Measurements from ENCODE around the gene TMEM52.

TMEM52 gene

DNA sequence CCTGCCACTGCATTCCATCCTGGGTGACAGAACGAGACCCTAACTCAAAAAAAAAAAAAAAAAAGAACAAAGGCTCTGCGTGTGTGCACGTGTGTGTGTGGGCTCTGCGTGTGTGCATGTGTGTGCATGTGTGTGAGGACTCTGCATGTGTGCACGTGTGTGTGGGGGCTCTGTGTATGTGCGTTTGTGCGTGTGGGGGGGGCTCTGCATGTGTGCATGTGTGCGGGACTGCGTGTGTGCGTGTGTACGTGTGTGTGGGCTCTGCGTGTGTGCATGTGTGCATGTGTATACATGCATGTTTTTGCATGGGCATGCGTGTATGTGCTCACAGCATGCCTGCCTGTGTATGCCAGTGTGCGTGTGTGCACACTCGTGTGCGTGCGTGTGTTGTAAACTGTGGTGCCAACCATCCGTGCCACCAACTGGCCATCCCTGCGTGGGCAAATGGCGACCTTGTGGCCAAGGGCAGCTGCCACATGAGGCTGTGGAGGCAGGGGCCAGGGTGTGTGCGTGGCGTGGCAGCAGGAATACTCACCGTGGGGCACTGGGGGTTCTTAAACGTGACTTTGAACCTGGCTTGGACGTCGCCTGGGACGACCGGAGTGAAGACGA lies 26.8 kb upstream of the TMEM52 start:
- WGBS (ENCODE audit: extremely low coverage, insufficient coverage, low lambda C conversion rate): no CpG with 5 or more reads among the region's 29 CpGs
- H3K56ac ChIP-seq (ENCODE audit: low read length): no peak overlapping the region
- H2AK5ac ChIP-seq (ENCODE audit: low read length): no peak overlapping the region
- H3K79me1 ChIP-seq (ENCODE audit: low read length): no peaks in the 10 kb centered on the region
- H4K8ac ChIP-seq (ENCODE audit: low read depth, low read length): no peak overlapping the region
- H3K4me3 ChIP-seq (ENCODE audit: low read length): no peak overlapping the region
- H3K18ac ChIP-seq (ENCODE audit: low read length): no peak overlapping the region
- no peak overlapping the region for H2BK120ac ChIP-seq (ENCODE audit: low read depth, low read length)
- H3K23ac ChIP-seq (ENCODE audit: low read length): no peak overlapping the region
- no peak overlapping the region for H3K27ac ChIP-seq (ENCODE audit: low read depth, low read length)
- no peak overlapping the region for H2BK5ac ChIP-seq (ENCODE audit: low read length)
- DNase-seq: no peak
- H3K36me3 ChIP-seq (ENCODE audit: control insufficient read depth, insufficient read depth, low read length): no peaks in the 10 kb centered on the region
- no peaks in the 10 kb centered on the region for H3K79me2 ChIP-seq (ENCODE audit: control insufficient read depth, insufficient read depth, low read length)
- H3K4ac ChIP-seq (ENCODE audit: low read depth, low read length): no peak overlapping the region
- no peaks in the 10 kb centered on the region for H3K27me3 ChIP-seq (ENCODE audit: insufficient read depth, low read length, poor library complexity)
- no peak overlapping the region for H2BK15ac ChIP-seq (replicated peaks; ENCODE audit: low read depth)
- no peaks in the 10 kb centered on the region for H3K4me1 ChIP-seq (ENCODE audit: control insufficient read depth, low read depth, low read length)
- no peak overlapping the region for H3K9ac ChIP-seq (ENCODE audit: low read length)
- no peak overlapping the region for H4K5ac ChIP-seq (ENCODE audit: low read length)
- no peak overlapping the region for H3K4me2 ChIP-seq (ENCODE audit: low read length)

DNA sequence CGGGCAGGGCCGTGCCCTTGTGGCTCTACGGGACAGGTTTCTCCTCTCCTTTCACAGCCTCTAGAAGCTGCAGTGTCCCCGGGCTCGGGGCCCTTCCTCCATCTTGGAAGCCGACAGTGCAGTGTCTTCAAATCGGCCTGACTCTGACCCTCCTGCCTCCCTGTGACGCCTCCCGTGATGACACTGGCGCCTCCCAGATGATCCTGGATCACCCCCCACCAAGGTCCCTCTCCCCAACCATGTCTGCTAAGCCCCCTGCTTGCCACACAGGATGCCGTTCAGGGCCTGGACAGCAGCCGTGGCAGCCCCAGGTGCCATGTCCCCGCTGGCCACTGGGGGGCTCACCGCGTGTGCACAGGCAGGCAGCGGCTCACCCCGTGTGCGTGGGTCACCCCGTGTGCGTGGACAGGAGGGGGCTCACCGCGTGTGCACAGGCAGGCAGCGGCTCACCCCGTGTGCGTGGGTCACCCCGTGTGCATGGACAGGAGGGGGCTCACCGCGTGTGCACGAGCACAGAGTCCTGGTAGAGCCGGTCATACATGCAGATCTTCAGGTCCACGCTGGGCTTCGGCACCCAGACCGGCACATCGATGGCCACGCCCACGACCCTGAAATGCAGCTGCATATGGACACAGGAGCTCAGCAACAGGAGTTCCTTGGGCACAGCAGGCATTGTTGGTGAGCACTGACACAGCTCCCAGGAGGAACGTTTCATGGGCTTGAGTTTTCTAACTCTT lies 24.9 kb upstream of the TMEM52 start:
- DNase-seq: peak; percentile 70
- Histone ChIP-seq H3K4ac (ENCODE audit: low read depth, low read length) (no peak overlapping the region), H3K79me1 (ENCODE audit: low read length) (no peaks in the 10 kb centered on the region), H3K79me2 (ENCODE audit: control insufficient read depth, insufficient read depth, low read length) (no peaks in the 10 kb centered on the region), H4K8ac (ENCODE audit: low read depth, low read length) (no peak overlapping the region), H3K27ac (ENCODE audit: low read depth, low read length) (no peak overlapping the region), H3K23ac (ENCODE audit: low read length) (no peak overlapping the region), H4K5ac (ENCODE audit: low read length) (no peak overlapping the region), H3K56ac (ENCODE audit: low read length) (peak overlapping the region; percentile 40), H3K9ac (ENCODE audit: low read length) (no peak overlapping the region), H3K4me1 (ENCODE audit: control insufficient read depth, low read depth, low read length) (no peaks in the 10 kb centered on the region), H3K18ac (ENCODE audit: low read length) (no peak overlapping the region), H2BK5ac (ENCODE audit: low read length) (no peak overlapping the region), H2BK120ac (ENCODE audit: low read depth, low read length) (no peak overlapping the region), H3K4me3 (ENCODE audit: low read length) (no peak overlapping the region), H3K27me3 (ENCODE audit: insufficient read depth, low read length, poor library complexity) (no peaks in the 10 kb centered on the region), H3K36me3 (ENCODE audit: control insufficient read depth, insufficient read depth, low read length) (no peaks in the 10 kb centered on the region), H2AK5ac (ENCODE audit: low read length) (no peak overlapping the region), H2BK15ac (replicated peaks; ENCODE audit: low read depth) (no peak overlapping the region), H3K4me2 (ENCODE audit: low read length) (peak overlapping the region; percentile 34)
- no CpG with 5 or more reads among the region's 37 CpGs for WGBS (ENCODE audit: extremely low coverage, insufficient coverage, low lambda C conversion rate)

DNA sequence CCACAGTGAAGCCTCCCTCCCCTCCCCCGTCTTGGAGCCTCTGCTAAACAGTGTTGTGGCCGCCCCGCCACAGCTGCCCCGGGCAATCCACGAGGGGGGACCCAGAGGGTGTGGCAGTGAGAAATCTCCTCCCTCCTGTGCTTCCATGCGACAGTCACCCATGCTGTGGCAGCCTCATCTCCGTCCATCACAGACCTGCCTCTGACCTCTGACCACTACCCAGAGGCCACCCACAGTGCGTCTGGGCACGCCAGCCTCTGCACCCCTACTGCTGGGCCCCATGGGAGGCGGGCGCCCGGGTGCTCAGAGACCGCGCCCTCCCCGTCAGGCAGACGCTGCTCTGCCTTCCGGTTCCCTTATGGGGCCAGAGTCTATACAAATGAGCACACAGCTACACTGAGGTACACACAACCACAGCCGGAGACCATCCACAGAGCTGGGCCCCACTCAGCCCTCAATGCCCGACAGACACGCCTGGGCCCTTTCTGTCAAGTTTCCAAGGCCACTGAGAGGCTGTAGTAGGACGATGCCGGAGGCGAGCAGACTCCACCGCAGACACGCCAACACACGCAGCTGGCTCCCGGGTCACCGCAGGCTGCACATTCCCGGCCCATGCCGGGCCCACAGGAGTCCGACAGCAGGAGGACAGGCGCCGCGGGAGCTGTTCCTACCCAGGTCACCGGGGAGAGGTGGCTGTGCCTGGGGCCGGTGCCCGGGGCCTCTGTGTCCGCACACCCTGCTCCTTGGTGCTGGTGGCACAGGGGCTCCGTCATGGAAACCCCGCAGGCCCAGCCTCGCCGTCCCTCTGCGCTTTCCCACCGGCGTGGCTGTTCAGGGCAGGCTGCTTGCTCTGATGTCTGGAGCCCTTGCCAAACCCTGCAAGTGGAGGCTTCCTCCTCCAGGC lies 23.9 kb upstream of the TMEM52 start:
- Histone ChIP-seq H3K79me2 (ENCODE audit: control insufficient read depth, insufficient read depth, low read length) (no peaks in the 10 kb centered on the region), H3K23ac (ENCODE audit: low read length) (no peak overlapping the region), H3K18ac (ENCODE audit: low read length) (no peak overlapping the region), H4K8ac (ENCODE audit: low read depth, low read length) (no peak overlapping the region), H3K4me3 (ENCODE audit: low read length) (no peak overlapping the region), H3K56ac (ENCODE audit: low read length) (no peak overlapping the region), H3K27me3 (ENCODE audit: insufficient read depth, low read length, poor library complexity) (no peaks in the 10 kb centered on the region), H3K4me1 (ENCODE audit: control insufficient read depth, low read depth, low read length) (no peaks in the 10 kb centered on the region), H2AK5ac (ENCODE audit: low read length) (no peak overlapping the region), H2BK15ac (replicated peaks; ENCODE audit: low read depth) (no peak overlapping the region), H4K5ac (ENCODE audit: low read length) (no peak overlapping the region), H3K9ac (ENCODE audit: low read length) (no peak overlapping the region), H2BK5ac (ENCODE audit: low read length) (no peak overlapping the region), H3K27ac (ENCODE audit: low read depth, low read length) (no peak overlapping the region), H3K4me2 (ENCODE audit: low read length) (no peak overlapping the region), H3K79me1 (ENCODE audit: low read length) (no peaks in the 10 kb centered on the region), H3K36me3 (ENCODE audit: control insufficient read depth, insufficient read depth, low read length) (no peaks in the 10 kb centered on the region), H3K4ac (ENCODE audit: low read depth, low read length) (no peak overlapping the region), H2BK120ac (ENCODE audit: low read depth, low read length) (no peak overlapping the region)
- no CpG with 5 or more reads among the region's 45 CpGs for WGBS (ENCODE audit: extremely low coverage, insufficient coverage, low lambda C conversion rate)
- DNase-seq: no peak

- Histone ChIP-seq H3K18ac (ENCODE audit: low read length) (no peak overlapping the region), H3K56ac (ENCODE audit: low read length) (no peak overlapping the region), H3K36me3 (ENCODE audit: control insufficient read depth, insufficient read depth, low read length) (no peaks in the 10 kb centered on the region), H3K4ac (ENCODE audit: low read depth, low read length) (no peak overlapping the region), H3K27me3 (ENCODE audit: insufficient read depth, low read length, poor library complexity) (no peaks in the 10 kb centered on the region), H3K27ac (ENCODE audit: low read depth, low read length) (no peak overlapping the region), H3K79me1 (ENCODE audit: low read length) (no peaks in the 10 kb centered on the region), H3K4me1 (ENCODE audit: control insufficient read depth, low read depth, low read length) (no peaks in the 10 kb centered on the region), H3K4me3 (ENCODE audit: low read length) (no peak overlapping the region), H3K4me2 (ENCODE audit: low read length) (no peak overlapping the region), H4K8ac (ENCODE audit: low read depth, low read length) (no peak overlapping the region), H3K9ac (ENCODE audit: low read length) (no peak overlapping the region), H2BK120ac (ENCODE audit: low read depth, low read length) (no peak overlapping the region), H2BK15ac (replicated peaks; ENCODE audit: low read depth) (no peak overlapping the region), H3K79me2 (ENCODE audit: control insufficient read depth, insufficient read depth, low read length) (no peaks in the 10 kb centered on the region), H4K5ac (ENCODE audit: low read length) (no peak overlapping the region), H3K23ac (ENCODE audit: low read length) (no peak overlapping the region), H2AK5ac (ENCODE audit: low read length) (no peak overlapping the region), H2BK5ac (ENCODE audit: low read length) (no peak overlapping the region)
- WGBS (ENCODE audit: extremely low coverage, insufficient coverage, low lambda C conversion rate): no CpG with 5 or more reads among the region's 39 CpGs
- no peak for DNase-seq
Measured at GRCh38 chr1:1941868-1942752, 23.0 kb upstream of the TMEM52 start.

DNA sequence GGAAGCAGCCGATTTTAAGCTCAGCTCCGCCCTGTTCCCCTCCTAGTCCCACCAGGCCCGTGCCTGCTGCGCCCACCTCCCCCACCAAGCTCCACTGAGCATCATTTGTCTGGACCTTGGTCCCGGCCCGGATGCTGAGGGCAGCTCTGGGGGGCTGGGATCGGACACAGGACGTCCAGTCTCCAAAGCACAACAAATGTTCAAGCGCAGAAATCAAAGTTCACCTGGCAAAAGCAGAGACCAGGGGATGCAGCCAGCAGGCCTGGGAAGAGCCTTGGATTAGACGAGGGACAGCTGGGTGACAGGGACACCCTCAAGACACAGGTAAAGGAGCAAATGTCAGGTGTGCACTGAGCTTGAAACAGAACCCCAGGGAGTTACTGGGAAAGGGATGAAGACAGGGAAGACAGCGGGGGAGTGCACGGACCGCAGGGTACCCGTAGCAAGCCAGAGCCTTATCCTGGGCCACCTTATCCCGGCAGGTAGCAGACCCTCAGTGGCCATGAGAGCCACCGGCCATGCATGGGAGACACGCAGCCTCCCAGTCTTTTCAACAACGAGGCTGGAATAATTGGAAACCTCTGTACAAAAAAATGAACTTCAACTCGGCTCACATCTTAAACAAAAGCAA lies 22.2 kb upstream of the TMEM52 start:
- H2BK15ac ChIP-seq (replicated peaks; ENCODE audit: low read depth): no peak overlapping the region
- H3K27ac ChIP-seq (ENCODE audit: low read depth, low read length): no peak overlapping the region
- no CpG with 5 or more reads among the region's 19 CpGs for WGBS (ENCODE audit: extremely low coverage, insufficient coverage, low lambda C conversion rate)
- no peak overlapping the region for H3K18ac ChIP-seq (ENCODE audit: low read length)
- no peak overlapping the region for H3K23ac ChIP-seq (ENCODE audit: low read length)
- no peak overlapping the region for H2BK120ac ChIP-seq (ENCODE audit: low read depth, low read length)
- H3K4me3 ChIP-seq (ENCODE audit: low read length): no peak overlapping the region
- no peak overlapping the region for H3K9ac ChIP-seq (ENCODE audit: low read length)
- H2BK5ac ChIP-seq (ENCODE audit: low read length): no peak overlapping the region
- H4K8ac ChIP-seq (ENCODE audit: low read depth, low read length): no peak overlapping the region
- no peaks in the 10 kb centered on the region for H3K79me2 ChIP-seq (ENCODE audit: control insufficient read depth, insufficient read depth, low read length)
- H4K5ac ChIP-seq (ENCODE audit: low read length): no peak overlapping the region
- no peak overlapping the region for H3K4me2 ChIP-seq (ENCODE audit: low read length)
- H3K4ac ChIP-seq (ENCODE audit: low read depth, low read length): no peak overlapping the region
- no peaks in the 10 kb centered on the region for H3K79me1 ChIP-seq (ENCODE audit: low read length)
- no peak overlapping the region for H2AK5ac ChIP-seq (ENCODE audit: low read length)
- H3K36me3 ChIP-seq (ENCODE audit: control insufficient read depth, insufficient read depth, low read length): no peaks in the 10 kb centered on the region
- no peaks in the 10 kb centered on the region for H3K4me1 ChIP-seq (ENCODE audit: control insufficient read depth, low read depth, low read length)
- DNase-seq: no peak
- no peaks in the 10 kb centered on the region for H3K27me3 ChIP-seq (ENCODE audit: insufficient read depth, low read length, poor library complexity)
- no peak overlapping the region for H3K56ac ChIP-seq (ENCODE audit: low read length)
